HEK293 (cell line): ENCODE data around the gene CYB5R2.

ENCODE experiments used
- ZNF510 ChIP-seq: fragments of 450-650 bp; formaldehyde crosslinking; IDR thresholded peaks from 2 replicates; pipeline ENCODE4 v1.5.1; 2018; ENCODE audit warnings: mild to moderate bottlenecking, missing genetic modification characterization, missing biosample characterization; ENCODE audit not compliant: insufficient replicate concordance
- TF ChIP-seq, protein P1 (sequence below): fragments of 450-650 bp; formaldehyde crosslinking; IDR thresholded peaks from 2 replicates; pipeline ENCODE4 v1.5.1; 2016; ENCODE audit warnings: missing biosample characterization, missing genetic modification characterization

GRCh38 chr11:7621554-7621953 lies 51.7 kb downstream of the CYB5R2 start:
- TF ChIP-seq, protein P1, sequence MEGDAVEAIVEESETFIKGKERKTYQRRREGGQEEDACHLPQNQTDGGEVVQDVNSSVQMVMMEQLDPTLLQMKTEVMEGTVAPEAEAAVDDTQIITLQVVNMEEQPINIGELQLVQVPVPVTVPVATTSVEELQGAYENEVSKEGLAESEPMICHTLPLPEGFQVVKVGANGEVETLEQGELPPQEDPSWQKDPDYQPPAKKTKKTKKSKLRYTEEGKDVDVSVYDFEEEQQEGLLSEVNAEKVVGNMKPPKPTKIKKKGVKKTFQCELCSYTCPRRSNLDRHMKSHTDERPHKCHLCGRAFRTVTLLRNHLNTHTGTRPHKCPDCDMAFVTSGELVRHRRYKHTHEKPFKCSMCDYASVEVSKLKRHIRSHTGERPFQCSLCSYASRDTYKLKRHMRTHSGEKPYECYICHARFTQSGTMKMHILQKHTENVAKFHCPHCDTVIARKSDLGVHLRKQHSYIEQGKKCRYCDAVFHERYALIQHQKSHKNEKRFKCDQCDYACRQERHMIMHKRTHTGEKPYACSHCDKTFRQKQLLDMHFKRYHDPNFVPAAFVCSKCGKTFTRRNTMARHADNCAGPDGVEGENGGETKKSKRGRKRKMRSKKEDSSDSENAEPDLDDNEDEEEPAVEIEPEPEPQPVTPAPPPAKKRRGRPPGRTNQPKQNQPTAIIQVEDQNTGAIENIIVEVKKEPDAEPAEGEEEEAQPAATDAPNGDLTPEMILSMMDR (tag by site-specific recombination), result no peak
- no peak for TF ChIP-seq ZNF510 (tag by site-specific recombination)
